C4-2B (cell line): ENCODE results near the gene PRKG1.

Source experiments
- CTCF ChIP-seq: fragments of 450-650 bp; conservative IDR thresholded peaks from 2 replicates; pipeline ENCODE4 v1.5.1; 2017; ENCODE audit warnings: mild to moderate bottlenecking
- ZFX ChIP-seq: fragments of 450-650 bp; IDR thresholded peaks from 2 replicates; pipeline ENCODE4 v1.6.1; 2017

- TF ChIP-seq CTCF, result no peak
- TF ChIP-seq ZFX, result no peak
Observed at GRCh38 chr10:51932530-51932929, 858.2 kb downstream of the PRKG1 start.
